H1 (cell line): ENCODE results near the gene MEX3C. TPM values are rescaled to one million over a fixed set of nuclear protein-coding genes. Genes with fewer than 3 reads are reported as not detected.

Experiments
- JUND ChIP-seq: IDR thresholded peaks from 2 replicates; pipeline ENCODE4 v1.6.1; 2011; ENCODE audit warnings: mild to moderate bottlenecking, improper control_type of control experiment, low read length
- RXRA ChIP-seq: IDR thresholded peaks from 2 replicates; pipeline ENCODE4 v1.6.1; 2011; ENCODE audit warnings: low read depth, mild to moderate bottlenecking, low read length, moderate library complexity; ENCODE audit not compliant: insufficient read depth
- SAP30 ChIP-seq: fragments of 300-600 bp; sonication (generic); IDR thresholded peaks from 2 replicates; pipeline ENCODE4 v1.7.1; 2012; ENCODE audit warnings: low read length, moderate library complexity, mild to moderate bottlenecking, inconsistent platforms; ENCODE audit not compliant: insufficient read depth, insufficient replicate concordance
- SP2 ChIP-seq: IDR thresholded peaks from 2 replicates; pipeline ENCODE4 v1.6.1; 2012; ENCODE audit warnings: mild to moderate bottlenecking, low read length, inconsistent platforms
- polyA plus RNA-seq, 7 experiments: library from polyadenylated mRNA; depleted of rRNA in 3 of 7; stranded (reverse) in 5 of 7; unstranded in 2 of 7; fragments of >200 nt in 5 of 7; fragments of 200-250 nt in 2 of 7; gene quantifications; 1 replicate in 5 of 7; 2 replicates in 1 of 7; 4 replicates in 1 of 7; pipeline versions ENCODE4 v1.2.1 to v1.2.3, GENCODE V29; 2011 to 2013; ENCODE audit warnings: missing spikeins in 2 of 7, mixed read lengths in 2 of 7
- total RNA-seq: library from RNA; stranded (reverse); fragmentation: NEBNext Ultra II Directional; extraction: Animal tissue kit (Norgen Biotek cat#: 25700); gene quantifications from 2 replicates; pipeline ENCODE4 v1.2.1, GENCODE V29; 2021

MEX3C gene
- total and polyA plus RNA-seq, 2 of the 8 experiments (the other 6 are each of a cell fraction or from before 2014, with no cell fraction given) = 48.2 to 103 TPM

DNA sequence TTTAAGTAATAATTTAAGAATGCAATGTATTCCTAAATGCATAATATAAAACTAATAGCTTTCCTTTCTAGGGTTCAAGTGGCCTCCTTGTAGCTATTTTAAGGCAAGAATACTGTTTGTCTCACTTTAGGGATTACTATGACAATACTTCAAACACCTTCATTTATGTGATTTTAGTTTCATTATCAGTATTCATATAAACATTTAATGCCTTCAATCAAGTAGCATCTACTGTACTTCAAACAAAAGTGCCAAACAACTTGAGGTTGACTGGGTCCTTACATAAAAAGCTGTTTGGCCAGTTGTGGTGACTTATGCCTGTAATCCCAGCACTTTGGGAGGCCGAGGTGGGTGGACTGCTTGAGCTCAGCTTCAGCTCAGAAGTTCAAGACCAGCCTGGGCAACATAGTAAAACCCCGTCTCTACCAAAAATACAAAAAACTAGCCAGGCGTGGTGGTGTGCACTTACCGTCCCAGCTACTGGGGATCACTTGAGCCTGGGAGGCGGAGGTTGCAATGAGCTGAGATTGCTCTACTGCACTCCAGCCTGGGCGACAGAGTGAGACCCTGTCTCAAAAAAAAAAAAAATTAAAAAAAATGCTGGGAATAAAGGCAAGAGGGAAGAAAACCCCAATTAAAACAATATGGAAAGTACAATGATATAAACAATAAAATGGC lies 9.3 kb downstream of the MEX3C start (continued):
- TF ChIP-seq SAP30 (no peak), SP2 (no peak), RXRA (no peak), JUND (no peak)
